Measurements from ENCODE around the gene ZBTB2. TPM values are rescaled to one million over a fixed set of nuclear protein-coding genes. Genes with fewer than 3 reads are reported as not detected.

Gene ZBTB2
- polyA plus RNA-seq, 1 of the 3 experiments (the other 2 are of a cell fraction), result 6.7 TPM

GRCh38 chr6:151385177-151385576, 6.2 kb downstream of the ZBTB2 start:
- Histone ChIP-seq H3K4me1 (ENCODE audit: control insufficient read depth in 1 of 2, insufficient read depth in 2 of 2, low read depth in 1 of 2, low read length in 1 of 2) (peaks cover 13 to 17% of the 10 kb centered on the region in 2 experiments; a peak in 3 of 4 replicates), H2AFZ (ENCODE audit: low read depth) (no peak overlapping the region), H3K9me3 (no peaks in the 10 kb centered on the region), H4K20me1 (ENCODE audit: insufficient read depth) (no peaks in the 10 kb centered on the region), H3K36me3 (replicated peaks in 1 of 2; ENCODE audit: control insufficient read depth in 1 of 2, insufficient read depth in 2 of 2, low read length in 1 of 2) (peaks cover 2 to 5% of the 10 kb centered on the region in 2 experiments), H3K4me3 (ENCODE audit: low read depth in 2 of 2, low read length in 1 of 2) (no peak overlapping the region), H3K27ac (ENCODE audit: low read depth in 2 of 2, low read length in 1 of 2) (no peak overlapping the region), H3K79me2 (ENCODE audit: insufficient read depth) (peaks cover 84% of the 10 kb centered on the region), H3K4me2 (no peak overlapping the region), H3F3A (replicated peaks; ENCODE audit: insufficient read depth) (peaks cover 13% of the 10 kb centered on the region), H3K27me3 (ENCODE audit: insufficient read depth) (no peaks in the 10 kb centered on the region), H3K9me2 (no peaks in the 10 kb centered on the region), H3K9ac (no peak overlapping the region)
- POLR2A ChIA-PET, result no interaction called here
- TF ChIP-seq REST (IDR thresholded peaks at IDR 0.05; ENCODE audit: low read depth, low read length) (no peak), EZH2phosphoT487 (IDR thresholded peaks at IDR 0.05; ENCODE audit: borderline replicate concordance, low read depth) (no peak), ZBTB33 (IDR thresholded peaks at IDR 0.05; ENCODE audit: borderline replicate concordance, low read depth) (no peak), USF1 (IDR thresholded peaks at IDR 0.05; ENCODE audit: borderline replicate concordance, low read depth) (no peak), MXI1 (IDR thresholded peaks at IDR 0.05; ENCODE audit: low read depth, low read length) (no peak), TEAD4 (IDR thresholded peaks at IDR 0.05; ENCODE audit: borderline replicate concordance, insufficient read depth) (no peak), GABPA (IDR thresholded peaks at IDR 0.05; ENCODE audit: low read depth) (no peak), RXRA (IDR thresholded peaks at IDR 0.05; ENCODE audit: borderline replicate concordance, low read depth) (no peak), RCOR1 (IDR thresholded peaks at IDR 0.05; ENCODE audit: low read length) (no peak), RAD21 (IDR thresholded peaks at IDR 0.05; ENCODE audit: low read length) (no peak), PBX3 (IDR thresholded peaks at IDR 0.05) (no peak), NFIC (IDR thresholded peaks at IDR 0.05; ENCODE audit: borderline replicate concordance) (no peak), JUND (IDR thresholded peaks at IDR 0.05) (no peak), USF2 (IDR thresholded peaks at IDR 0.05; ENCODE audit: borderline replicate concordance, low read depth, low read length) (no peak), RFX5 (IDR thresholded peaks at IDR 0.05; ENCODE audit: low read length) (no peak), TAF1 (IDR thresholded peaks at IDR 0.05; ENCODE audit: borderline replicate concordance, low read depth, low read length) (no peak), ELF1 (IDR thresholded peaks at IDR 0.05) (no peak)
- WGBS (ENCODE audit: low lambda C conversion rate), result 100% methylated on average over 1 of the region's 1 CpG
- DNase-seq, result no peak
- CTCF ChIA-PET, result interaction anchor here (1.1 to 1.5 kb wide), 3 partner anchors 15 to 61 kb away, joined by 3 to 4 read pairs (median 3); no protein-coding TSS in a partner anchor

All from SK-N-SH (cell line).